HG02852 (cell line): ENCODE results near the gene CACNA1B.

ENCODE experiments used
- ATAC-seq: cut with Tn5 transposase; IDR thresholded peaks from one replicate; pipeline ENCODE4 v1.9.1; 2021; ENCODE audit warnings: mild to moderate bottlenecking, moderate library complexity; ENCODE audit not compliant: unreplicated experiment

Gene CACNA1B

GRCh38 chr9:137959641-137960411 is 82.2 kb downstream of the CACNA1B start:
- ATAC-seq = no peak

DNA sequence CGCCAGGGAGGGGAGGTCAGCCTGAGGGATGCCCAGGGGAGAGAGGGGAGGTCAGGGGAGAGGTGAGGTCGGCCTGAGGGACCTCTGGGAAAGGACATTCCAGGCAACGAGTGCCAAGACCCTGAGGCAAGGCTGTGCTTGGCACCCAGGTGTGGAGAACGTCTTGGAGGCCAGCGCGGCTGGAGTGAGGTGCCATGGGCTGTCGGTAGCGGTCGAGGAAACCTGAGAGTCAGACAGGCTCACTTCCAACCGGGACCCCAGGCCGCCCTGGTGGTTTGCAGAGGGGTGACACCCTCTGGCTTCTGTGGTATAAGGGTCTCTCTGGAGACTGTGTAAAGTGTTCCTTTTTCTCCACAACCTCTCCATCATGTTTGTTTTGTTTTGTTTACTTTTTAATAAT is 82.9 kb downstream of the CACNA1B start:
- ATAC-seq = no peak

GRCh38 chr9:137963525-137963924 is 85.9 kb downstream of the CACNA1B start:
- ATAC-seq = no peak

DNA sequence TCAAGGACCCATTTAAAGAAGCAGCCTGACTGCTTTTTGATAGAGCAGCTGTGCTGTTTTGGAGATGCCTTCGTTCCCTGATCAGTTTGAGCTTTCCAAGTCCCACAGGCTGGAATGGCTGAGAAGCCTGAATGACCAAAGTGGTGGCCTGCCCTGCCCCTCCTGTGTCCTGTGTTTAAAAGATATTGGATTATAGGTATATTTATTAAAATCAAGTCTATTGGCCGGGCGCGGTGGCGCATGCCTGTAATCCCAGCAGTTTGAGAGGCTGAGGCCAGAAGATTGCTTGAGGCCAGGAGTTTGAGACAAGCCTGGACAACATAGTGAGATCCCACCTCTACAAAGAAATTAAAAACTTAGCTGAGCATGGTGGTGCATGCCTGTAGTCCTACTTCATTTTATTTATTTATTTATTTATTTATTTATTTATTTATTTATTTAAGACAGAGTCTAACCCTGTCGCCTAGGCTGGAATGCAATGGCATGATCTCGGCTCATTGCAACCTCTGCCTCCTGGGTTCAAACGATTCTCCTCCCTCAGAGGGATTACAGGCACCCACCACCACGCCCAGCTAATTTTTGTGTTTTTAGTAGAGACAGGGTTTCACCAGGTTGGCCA is 87.7 kb downstream of the CACNA1B start:
- ATAC-seq = no peak

- no peak for ATAC-seq
These were observed 89.8 kb downstream of the CACNA1B start for GRCh38 chr9:137967280-137967953.

- no peak for ATAC-seq
These were observed 90.7 kb downstream of the CACNA1B start for GRCh38 chr9:137968235-137968634.

DNA sequence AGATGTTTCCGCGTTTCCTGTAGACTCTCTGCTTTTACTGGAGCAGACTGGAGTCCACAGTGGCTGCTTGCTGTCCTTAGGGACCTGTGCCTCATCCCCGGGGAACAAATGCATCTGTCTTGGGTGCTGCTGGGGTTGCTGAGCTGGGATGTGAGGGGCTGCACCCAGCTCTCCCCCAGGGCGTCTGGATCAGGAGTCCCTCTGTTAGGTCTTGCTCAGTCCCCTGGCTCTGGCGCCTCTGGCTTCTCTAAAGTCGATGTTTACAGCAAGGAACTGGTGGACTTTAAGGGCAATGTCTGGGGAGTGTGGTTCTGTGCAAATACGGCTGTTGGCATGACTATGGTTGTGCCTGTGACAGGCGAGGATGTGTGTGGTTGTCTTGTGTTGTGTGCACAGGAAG is 91.4 kb downstream of the CACNA1B start:
- no peak for ATAC-seq

DNA sequence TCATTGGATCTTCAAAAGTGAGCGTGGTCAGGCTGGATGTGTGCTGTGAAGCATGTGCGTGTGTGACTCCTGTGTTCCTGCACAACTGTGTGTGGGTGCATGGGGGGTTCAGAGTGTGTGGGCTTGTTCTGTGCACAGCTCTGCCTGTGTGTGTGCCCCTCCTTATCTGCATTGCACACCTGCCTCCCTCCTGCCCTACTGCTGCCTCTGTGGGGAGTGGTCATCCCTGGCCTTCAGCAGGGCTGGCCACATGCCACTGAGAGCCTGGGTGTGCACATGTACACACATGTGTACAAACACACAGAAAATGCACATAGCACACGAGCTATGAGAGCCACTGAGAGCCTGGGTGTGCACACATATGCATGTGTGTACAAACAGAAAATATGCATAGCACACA is 92.1 kb downstream of the CACNA1B start:
- ATAC-seq = no peak

DNA sequence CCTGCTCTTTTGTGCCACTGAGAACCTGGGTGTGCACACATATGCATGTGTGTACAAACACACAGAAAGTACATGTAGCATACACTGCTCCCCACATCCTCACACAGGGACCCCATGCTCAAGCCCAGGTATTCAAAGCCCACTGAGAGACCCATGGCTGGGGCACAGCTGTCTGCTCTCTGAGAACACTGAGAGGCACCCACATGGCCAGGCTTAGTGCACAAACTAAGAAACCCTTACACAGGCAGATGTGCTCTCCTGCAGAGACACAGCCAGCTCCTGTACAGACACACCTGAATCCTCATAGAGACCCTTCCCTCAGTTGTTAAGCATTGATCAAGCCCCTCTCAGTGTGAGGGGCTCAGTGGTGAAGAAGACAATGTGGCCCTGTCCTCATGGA is 92.5 kb downstream of the CACNA1B start:
- ATAC-seq = no peak

DNA sequence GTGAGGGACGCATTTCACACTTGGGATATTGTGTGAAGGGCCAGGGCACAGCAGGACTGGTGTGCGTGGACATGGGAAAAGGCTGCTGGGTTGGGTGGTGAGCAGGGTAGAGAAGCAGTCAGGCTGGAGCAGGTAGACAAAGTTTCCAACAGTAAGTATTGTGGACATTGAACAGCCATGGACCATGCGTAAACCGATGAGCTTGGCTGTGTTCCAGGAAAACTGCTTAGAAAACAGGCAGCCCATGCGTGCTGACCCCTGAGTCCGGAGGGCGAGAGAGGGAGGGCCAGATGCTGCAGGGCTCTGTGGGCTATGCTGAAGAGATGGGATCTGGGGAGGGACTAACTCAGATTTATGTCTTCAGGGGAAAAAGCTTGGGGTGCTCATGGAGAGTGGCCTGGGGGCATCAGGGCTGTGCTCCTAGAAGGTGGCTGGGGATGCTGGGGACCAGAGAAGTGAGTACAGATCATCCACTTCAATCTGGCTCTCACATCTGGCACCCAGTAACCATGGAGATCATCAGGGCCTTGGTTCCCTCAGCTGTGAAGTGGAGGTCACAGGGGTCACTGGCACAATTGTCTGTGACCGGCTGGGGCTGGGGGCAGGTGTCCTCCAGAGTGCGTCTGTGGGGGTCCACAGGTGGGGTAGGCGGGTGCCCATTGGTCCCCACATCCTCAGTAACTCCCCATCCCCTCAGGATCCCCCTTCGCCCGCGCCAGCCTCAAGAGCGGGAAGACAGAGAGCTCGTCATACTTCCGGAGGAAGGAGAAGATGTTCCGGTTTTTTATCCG is 93.3 kb downstream of the CACNA1B start:
- ATAC-seq = no peak

- no peak for ATAC-seq
These were observed 94.0 kb downstream of the CACNA1B start for GRCh38 chr9:137971477-137972138.

DNA sequence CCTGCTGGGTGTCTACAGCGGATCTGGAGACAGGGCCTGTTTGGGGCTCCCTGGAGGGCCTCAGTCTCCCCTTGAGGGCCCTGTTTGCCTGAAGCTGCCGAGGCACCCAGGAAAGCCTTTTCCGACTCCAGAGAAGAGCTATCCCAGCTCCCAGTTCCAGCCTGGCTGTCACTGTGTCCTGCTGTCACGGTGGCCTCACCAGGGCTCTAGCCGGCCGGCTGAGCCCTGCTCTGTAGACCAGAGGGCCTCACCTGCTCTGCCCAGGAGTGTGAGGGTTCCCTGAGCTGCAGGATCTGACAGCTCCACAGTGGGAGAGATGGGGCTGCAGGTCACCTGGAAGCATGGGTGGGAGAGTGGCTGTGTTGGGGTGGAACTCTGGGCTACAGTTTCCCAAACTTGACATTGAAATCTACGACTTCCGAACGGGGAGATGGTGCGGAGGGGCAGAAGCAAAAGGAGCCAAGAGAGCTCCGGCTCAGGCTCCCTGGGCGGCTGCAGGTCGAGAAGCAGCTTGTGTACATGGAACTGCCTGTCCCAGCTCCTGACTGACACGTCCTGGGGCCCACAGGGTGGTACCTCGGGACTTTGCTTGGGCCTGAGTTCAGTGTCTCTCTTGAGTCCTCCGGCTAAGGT is 94.9 kb downstream of the CACNA1B start:
- ATAC-seq = no peak

- ATAC-seq = no peak
These were observed 95.4 kb downstream of the CACNA1B start for GRCh38 chr9:137972988-137973470.

GRCh38 chr9:137973829-137974416 is 96.3 kb downstream of the CACNA1B start:
- no peak for ATAC-seq

DNA sequence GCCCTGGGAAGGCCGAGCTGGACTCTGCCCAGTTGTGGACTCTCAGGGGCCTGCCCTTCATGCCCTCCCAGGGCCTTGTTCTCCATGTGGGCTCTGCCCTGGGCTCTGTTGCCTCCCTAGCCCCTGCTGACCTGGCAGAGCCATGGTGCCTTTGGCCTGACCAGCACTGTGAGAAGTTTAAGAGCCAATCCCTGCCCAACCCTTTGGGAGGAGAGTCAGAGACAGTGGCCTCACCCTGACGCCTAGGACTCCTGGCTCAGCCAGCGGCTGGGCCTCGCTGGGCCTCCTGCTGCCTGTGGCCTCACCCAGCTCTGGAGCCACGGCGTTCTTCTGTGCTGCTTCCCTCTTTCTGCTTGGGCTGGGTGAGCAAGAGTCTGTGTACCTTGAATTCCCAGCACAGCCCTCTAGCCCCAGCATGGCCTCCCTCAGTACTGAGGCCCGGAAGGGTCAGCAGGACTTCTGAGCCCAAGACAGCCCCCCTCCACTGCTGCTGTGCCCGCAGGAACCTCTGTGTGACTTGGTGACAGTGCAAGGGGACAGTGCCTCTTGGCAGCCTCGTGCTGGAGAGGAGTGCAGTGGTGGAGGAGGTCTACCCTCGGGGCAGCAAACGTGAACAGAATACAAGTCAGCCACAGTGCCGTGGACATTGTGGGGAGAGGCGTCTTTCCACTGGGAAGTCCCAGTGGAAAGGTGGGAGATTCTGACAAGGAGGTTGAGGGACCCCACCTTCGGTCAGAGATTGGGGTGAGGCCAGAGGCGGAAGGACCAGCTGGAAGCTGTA is 97.4 kb downstream of the CACNA1B start:
- ATAC-seq = no peak

- ATAC-seq = no peak
These were observed 97.9 kb downstream of the CACNA1B start for GRCh38 chr9:137975527-137975913.

- ATAC-seq = no peak
These were observed 98.5 kb downstream of the CACNA1B start for GRCh38 chr9:137975936-137976565.

DNA sequence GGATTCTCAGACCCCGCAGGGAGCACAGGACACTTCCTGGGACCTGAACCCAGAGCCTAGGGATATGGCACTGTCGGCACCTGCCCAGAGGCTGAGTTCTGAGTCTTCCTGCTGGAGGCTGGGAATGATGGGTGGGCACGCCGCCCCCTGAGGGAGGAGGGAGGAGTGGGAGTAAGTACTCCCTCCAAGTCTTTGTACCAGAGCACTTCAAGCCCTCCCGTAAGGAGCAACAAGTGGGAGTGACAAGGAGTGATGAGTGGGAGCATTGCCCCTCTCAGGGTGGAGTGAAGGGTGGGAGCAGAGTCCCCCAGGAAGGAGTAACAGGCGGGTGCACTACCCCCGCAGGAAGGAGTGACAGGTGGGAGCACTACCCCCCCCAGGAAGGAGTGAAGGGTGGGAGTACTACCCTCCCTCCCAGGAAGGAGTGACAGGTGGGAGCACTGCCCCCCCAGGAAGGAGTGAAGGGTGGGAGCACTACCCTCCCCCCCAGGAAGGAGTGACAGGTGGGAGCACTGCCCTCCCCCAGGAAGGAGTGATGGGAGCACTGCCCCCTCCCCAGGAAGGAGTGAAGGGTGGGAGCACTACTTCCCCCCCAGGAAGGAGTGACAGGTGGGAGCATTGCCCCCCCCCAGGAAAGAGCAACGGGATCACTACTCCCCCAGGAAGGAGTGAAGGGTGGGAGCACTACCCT is 100.1 kb downstream of the CACNA1B start:
- no peak for ATAC-seq
